HCT116 (cell line): ENCODE measurements around the gene GRB10.

Experiments used
- ATF3 ChIP-seq: IDR thresholded peaks from 2 replicates; pipeline ENCODE4 v1.6.1; 2012
- CTCF ChIP-seq, 3 experiments: fragments of 200-600 bp in 1 of 3; sonication (generic) in 1 of 3; IDR thresholded peaks in 2 of 3; conservative IDR thresholded peaks in 1 of 3; 2 replicates each; pipeline ENCODE4 v1.5.1; 2012 to 2017; ENCODE audit warnings: low read depth in 2 of 3, low read length in 2 of 3, antibody characterized with exemption in 1 of 3, borderline replicate concordance in 1 of 3, control low read depth in 1 of 3, mild to moderate bottlenecking in 1 of 3, mixed read lengths in 1 of 3, mixed run types in 1 of 3, moderate library complexity in 1 of 3; ENCODE audit not compliant: insufficient read depth in 1 of 3
- EZH2 ChIP-seq: fragments of 200-600 bp; sonication (generic); IDR thresholded peaks from 2 replicates; pipeline ENCODE4 v1.6.1; 2017; ENCODE audit warnings: antibody characterized with exemption, mixed run types
- JUND ChIP-seq: IDR thresholded peaks from 2 replicates; pipeline ENCODE4 v1.6.1; 2012
- POLR2A ChIP-seq: IDR thresholded peaks from 2 replicates; pipeline ENCODE4 v1.7.0; 2011; ENCODE audit warnings: borderline replicate concordance; ENCODE audit not compliant: insufficient read depth, insufficient read length; ENCODE audit errors: extremely low read depth
- RAD21 ChIP-seq: IDR thresholded peaks from 2 replicates; pipeline ENCODE4 v1.6.1; 2012; ENCODE audit warnings: low read depth, mild to moderate bottlenecking
- SIN3A ChIP-seq: IDR thresholded peaks from 2 replicates; pipeline ENCODE4 v1.6.1; 2012; ENCODE audit warnings: low read depth
- SP1 ChIP-seq: IDR thresholded peaks from 2 replicates; pipeline ENCODE4 v1.6.1; 2012; ENCODE audit warnings: low read depth

GRCh38 chr7:50756180-50756579, 26.5 kb downstream of the GRB10 start:
- no peak for TF ChIP-seq CTCF (IDR thresholded peaks at IDR 0.05 in 2 of 3, conservative IDR thresholded peaks at IDR 0.05 in 1 of 3; ENCODE audit: borderline replicate concordance in 1 of 3, insufficient read depth in 1 of 3, low read depth in 2 of 3, low read length in 2 of 3)
- TF ChIP-seq POLR2A = no peak
- TF ChIP-seq SP1 = no peak
- no peak for TF ChIP-seq ATF3
- TF ChIP-seq EZH2 = no peak
- no peak for TF ChIP-seq JUND
- no peak for TF ChIP-seq RAD21
- TF ChIP-seq SIN3A = no peak
